OCI-LY1 (cell line): ENCODE results near the gene ZNF45.

ENCODE experiments used
- EZH2 ChIP-seq: fragments of 200-600 bp; sonication (generic), shearing (Covaris generic); IDR thresholded peaks from 2 replicates; pipeline ENCODE4 v1.8.0; 2017; ENCODE audit warnings: borderline replicate concordance, mixed run types, mild to moderate bottlenecking, antibody characterized with exemption, low read length, moderate library complexity, mixed read lengths
- TF ChIP-seq, protein P1 (sequence below): fragments of 200-600 bp; sonication (generic), shearing (Covaris generic); IDR thresholded peaks from 2 replicates; pipeline ENCODE4 v1.5.1; 2017; ENCODE audit warnings: mild to moderate bottlenecking, antibody characterized with exemption, low read length, moderate library complexity, mixed read lengths

DNA sequence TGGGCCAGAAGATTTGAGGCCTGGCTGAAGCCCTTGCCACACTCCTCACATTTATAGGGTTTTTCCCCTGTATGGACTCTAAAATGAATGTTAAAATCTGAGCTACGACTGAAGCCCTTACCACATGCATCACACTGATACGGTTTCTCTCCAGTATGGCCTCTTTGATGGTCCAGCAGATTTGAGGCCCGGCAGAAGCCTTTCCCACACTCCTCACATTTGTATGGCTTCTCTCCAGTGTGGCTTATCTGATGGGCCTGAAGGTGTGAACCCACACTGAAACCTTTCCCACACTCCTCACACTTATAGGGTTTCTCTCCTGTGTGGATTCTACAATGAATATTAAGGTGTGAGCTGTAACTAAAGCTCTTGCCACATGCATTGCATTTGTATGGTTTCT is 21.0 kb downstream of the ZNF45 start:
- TF ChIP-seq, protein P1, sequence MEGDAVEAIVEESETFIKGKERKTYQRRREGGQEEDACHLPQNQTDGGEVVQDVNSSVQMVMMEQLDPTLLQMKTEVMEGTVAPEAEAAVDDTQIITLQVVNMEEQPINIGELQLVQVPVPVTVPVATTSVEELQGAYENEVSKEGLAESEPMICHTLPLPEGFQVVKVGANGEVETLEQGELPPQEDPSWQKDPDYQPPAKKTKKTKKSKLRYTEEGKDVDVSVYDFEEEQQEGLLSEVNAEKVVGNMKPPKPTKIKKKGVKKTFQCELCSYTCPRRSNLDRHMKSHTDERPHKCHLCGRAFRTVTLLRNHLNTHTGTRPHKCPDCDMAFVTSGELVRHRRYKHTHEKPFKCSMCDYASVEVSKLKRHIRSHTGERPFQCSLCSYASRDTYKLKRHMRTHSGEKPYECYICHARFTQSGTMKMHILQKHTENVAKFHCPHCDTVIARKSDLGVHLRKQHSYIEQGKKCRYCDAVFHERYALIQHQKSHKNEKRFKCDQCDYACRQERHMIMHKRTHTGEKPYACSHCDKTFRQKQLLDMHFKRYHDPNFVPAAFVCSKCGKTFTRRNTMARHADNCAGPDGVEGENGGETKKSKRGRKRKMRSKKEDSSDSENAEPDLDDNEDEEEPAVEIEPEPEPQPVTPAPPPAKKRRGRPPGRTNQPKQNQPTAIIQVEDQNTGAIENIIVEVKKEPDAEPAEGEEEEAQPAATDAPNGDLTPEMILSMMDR = no peak
- no peak for TF ChIP-seq EZH2
